ENCODE data around the gene TYK2.
A peak's percentile ranks its signal among the peaks of the same experiment; 100 is the strongest.
"Not testable (repeated sequence)": the region's sequence is repeated elsewhere in the genome, so short reads cannot be mapped to it uniquely, and the experiment has no call there.

The TYK2 gene

DNA sequence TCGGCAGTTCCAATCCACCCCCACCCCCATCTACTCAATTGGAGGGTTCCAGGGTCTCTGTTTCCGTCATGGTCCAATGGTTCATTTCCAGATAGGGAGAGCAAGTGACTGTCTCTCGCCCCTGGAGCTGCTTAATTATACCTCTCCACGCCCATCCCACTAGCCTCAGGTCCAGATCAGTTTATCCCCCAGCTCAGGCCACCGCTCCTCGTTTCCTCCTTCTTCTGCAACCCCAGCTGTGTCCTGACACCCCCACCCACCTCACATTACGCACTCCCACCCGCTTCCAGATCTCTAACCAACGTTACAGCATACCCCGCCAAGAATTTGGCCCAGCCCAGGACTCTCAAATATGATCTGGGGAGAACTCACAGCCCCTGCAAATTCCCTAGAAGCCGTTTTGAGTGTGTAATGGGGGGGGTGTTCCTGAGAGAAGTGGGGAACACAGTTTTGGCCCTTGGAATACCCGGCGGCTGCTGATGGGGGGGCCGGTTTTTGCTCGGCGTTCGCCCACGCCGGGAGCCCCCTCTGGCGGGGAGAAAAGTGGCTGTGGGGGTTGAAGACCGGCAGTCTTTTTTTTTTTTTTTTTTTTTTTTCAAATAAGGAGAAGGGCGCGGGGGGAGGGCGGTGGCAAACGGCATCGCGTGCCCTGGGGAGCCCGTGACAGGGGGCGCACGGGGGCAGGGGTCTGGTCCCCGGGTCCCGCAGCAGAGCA is 38.3 kb upstream of the TYK2 start:
- Histone ChIP-seq H3K27me3 (ENCODE audit: control insufficient read depth, insufficient read depth, low read length) (peaks cover 85% of the 10 kb centered on the region), H3K9ac (ENCODE audit: low read length) (no peak overlapping the region)

GRCh38 chr19:10418235-10418484 is 37.8 kb upstream of the TYK2 start:
- Histone ChIP-seq H3K9me3 (ENCODE audit: control insufficient read depth, low read depth, low read length) (no peaks in the 10 kb centered on the region), H3K4me1 (ENCODE audit: control insufficient read depth, low read depth, low read length) (peaks cover 8% of the 10 kb centered on the region), H3K9ac (ENCODE audit: low read length) (no peak overlapping the region), H3K36me3 (ENCODE audit: control insufficient read depth, low read depth, low read length) (no peaks in the 10 kb centered on the region), H3K27ac (ENCODE audit: low read length) (no peak overlapping the region), H3K27me3 (ENCODE audit: control insufficient read depth, insufficient read depth, low read length) (peaks cover 80% of the 10 kb centered on the region), H3K4me3 (ENCODE audit: low read length) (peak overlapping the region; percentile 45)

More for the DNA sequence above, 38.3 kb upstream of the TYK2 start:
- H3K27ac ChIP-seq (ENCODE audit: low read length): no peak overlapping the region
- no peaks in the 10 kb centered on the region for H3K36me3 ChIP-seq (ENCODE audit: control insufficient read depth, low read depth, low read length)
- peaks cover 8% of the 10 kb centered on the region for H3K4me1 ChIP-seq (ENCODE audit: control insufficient read depth, low read depth, low read length)
- H3K9me3 ChIP-seq (ENCODE audit: control insufficient read depth, low read depth, low read length): no peaks in the 10 kb centered on the region
- H3K4me3 ChIP-seq (ENCODE audit: low read length): peak overlapping the region; percentile 45

DNA sequence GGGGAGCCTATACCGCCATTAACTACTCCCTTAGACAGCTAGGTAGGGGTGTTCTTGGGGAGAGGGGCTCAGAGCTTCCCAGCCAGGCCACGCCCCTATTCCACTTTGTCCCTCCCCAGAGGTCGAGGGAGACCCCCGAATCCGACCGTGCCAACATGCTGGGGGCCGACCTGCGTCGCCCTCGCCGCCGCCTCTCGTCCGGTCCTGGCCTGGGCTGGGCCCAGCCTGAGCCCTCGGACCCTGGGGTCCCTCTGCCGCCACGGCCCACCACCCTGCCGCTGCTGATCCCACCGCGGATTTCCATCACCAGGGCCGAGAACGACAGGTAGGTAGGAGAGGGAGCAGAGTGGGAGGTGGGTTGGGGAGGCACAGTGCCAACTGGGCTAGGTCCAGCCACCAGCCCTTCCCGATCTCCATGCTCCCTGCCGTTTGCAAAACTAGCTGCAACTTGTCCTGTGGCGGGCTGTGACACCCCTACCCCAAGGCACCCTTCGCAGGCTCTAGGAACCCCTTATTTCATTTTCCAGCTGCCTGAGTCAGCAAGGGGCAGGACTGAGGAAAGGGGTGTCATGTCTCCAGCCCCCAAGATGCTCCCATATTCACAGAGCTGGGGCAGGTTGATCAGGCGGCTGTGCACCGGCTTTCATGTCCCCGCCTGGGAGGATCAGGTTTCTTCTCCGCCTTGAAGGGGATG is 37.3 kb upstream of the TYK2 start:
- Histone ChIP-seq H3K9me3 (ENCODE audit: control insufficient read depth, low read depth, low read length) (no peaks in the 10 kb centered on the region), H3K27me3 (ENCODE audit: control insufficient read depth, insufficient read depth, low read length) (peaks cover 75% of the 10 kb centered on the region), H3K36me3 (ENCODE audit: control insufficient read depth, low read depth, low read length) (no peaks in the 10 kb centered on the region), H3K4me3 (ENCODE audit: low read length) (peak overlapping the region; percentile 45), H3K9ac (ENCODE audit: low read length) (no peak overlapping the region), H3K27ac (ENCODE audit: low read length) (no peak overlapping the region), H3K4me1 (ENCODE audit: control insufficient read depth, low read depth, low read length) (peaks cover 8% of the 10 kb centered on the region)

- Histone ChIP-seq H3K9me3 (ENCODE audit: control insufficient read depth, low read depth, low read length) (no peaks in the 10 kb centered on the region), H3K4me3 (ENCODE audit: low read length) (peak overlapping the region; percentile 51), H3K27me3 (ENCODE audit: control insufficient read depth, insufficient read depth, low read length) (peaks cover 65% of the 10 kb centered on the region), H3K4me1 (ENCODE audit: control insufficient read depth, low read depth, low read length) (peaks cover 8% of the 10 kb centered on the region), H3K36me3 (ENCODE audit: control insufficient read depth, low read depth, low read length) (no peaks in the 10 kb centered on the region), H3K9ac (ENCODE audit: low read length) (no peak overlapping the region), H3K27ac (ENCODE audit: low read length) (no peak overlapping the region)
Observed at GRCh38 chr19:10416380-10417257, 36.2 kb upstream of the TYK2 start.

DNA sequence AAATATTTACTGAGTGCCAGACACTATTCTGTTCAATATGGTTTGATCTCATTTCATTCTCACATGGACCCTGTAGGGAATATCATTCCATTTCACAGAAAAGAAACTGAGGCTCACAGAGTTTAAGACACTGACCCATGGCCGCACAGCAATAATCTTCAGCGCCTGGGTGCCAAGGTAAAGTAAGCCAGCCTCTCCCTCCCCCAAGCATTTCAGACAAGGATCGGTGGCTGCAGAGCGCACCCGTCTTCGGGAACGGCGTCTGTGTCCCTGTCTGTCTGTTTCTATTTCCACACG is 35.7 kb upstream of the TYK2 start:
- H3K27me3 ChIP-seq (ENCODE audit: control insufficient read depth, insufficient read depth, low read length): peaks cover 65% of the 10 kb centered on the region
- no peaks in the 10 kb centered on the region for H3K9me3 ChIP-seq (ENCODE audit: control insufficient read depth, low read depth, low read length)
- no peak overlapping the region for H3K27ac ChIP-seq (ENCODE audit: low read length)
- no peaks in the 10 kb centered on the region for H3K36me3 ChIP-seq (ENCODE audit: control insufficient read depth, low read depth, low read length)
- H3K4me1 ChIP-seq (ENCODE audit: control insufficient read depth, low read depth, low read length): peaks cover 8% of the 10 kb centered on the region
- H3K4me3 ChIP-seq (ENCODE audit: low read length): peak overlapping the region; percentile 51
- H3K9ac ChIP-seq (ENCODE audit: low read length): no peak overlapping the region

DNA sequence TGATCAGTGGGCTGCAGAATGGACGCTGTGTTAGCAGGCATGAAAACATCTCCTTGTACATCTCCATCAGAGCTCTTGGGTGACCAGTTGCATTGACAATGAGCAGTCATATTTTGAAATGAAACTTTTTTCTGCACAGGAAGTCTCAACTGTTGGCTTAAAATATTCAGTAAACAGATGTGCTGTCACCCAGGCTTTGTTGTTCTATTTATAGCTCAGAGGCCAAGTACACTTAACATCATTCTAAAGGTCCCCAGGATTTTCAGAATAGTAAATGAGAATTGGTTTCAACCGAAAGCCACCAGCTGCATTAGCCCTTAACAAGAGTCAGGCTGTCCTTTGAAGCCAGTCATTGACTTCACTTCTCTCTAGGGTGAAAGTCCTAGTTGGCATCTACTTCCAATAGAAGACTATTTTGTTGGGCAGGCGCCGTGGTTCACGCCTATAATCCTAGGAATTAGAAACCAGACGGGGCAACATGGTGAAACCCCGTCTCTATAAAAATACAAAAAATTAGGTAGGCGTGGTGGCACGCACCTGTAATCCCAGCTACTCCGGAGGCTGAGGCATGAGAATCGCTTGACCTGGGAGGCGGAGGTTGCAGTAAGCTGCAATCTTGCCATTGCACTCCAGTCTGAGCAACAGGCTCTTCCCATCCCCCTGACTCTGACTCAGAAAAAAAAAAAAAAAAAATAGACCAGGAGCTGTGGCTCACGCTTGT is 32.0 kb upstream of the TYK2 start:
- Histone ChIP-seq H3K9ac (ENCODE audit: low read length) (no peak overlapping the region), H3K4me1 (ENCODE audit: control insufficient read depth, low read depth, low read length) (no peaks in the 10 kb centered on the region), H3K27me3 (ENCODE audit: control insufficient read depth, insufficient read depth, low read length) (peaks cover 39% of the 10 kb centered on the region)

DNA sequence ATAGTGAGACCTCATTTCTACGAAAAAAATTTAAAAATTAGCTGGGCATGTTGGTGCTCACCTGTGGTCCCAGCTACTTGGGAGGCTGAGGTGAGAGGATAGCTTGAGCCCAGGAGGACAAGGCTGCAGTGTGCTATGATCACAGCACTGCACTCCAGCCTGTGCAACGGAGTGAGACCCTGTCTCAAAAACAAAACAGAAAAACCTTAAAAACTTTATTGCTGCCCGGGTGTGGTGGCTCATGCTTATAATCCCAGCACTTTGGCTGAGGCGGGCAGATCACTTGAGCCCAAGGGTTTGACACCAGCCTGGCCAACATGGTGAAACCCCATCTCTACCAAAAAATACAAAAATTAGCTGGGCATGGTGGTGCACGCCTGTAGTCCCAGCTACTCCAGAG is 30.9 kb upstream of the TYK2 start:
- not testable (repeated sequence) for H3K27ac ChIP-seq (ENCODE audit: low read length); H3K9ac ChIP-seq (ENCODE audit: low read length); H3K9me3 ChIP-seq (ENCODE audit: control insufficient read depth, low read depth, low read length); H3K4me3 ChIP-seq (ENCODE audit: low read length); H3K4me1 ChIP-seq (ENCODE audit: control insufficient read depth, low read depth, low read length); H3K36me3 ChIP-seq (ENCODE audit: control insufficient read depth, low read depth, low read length)
- peaks cover 38% of the 10 kb centered on the region for H3K27me3 ChIP-seq (ENCODE audit: control insufficient read depth, insufficient read depth, low read length)

More for the DNA sequence above, 32.0 kb upstream of the TYK2 start:
- Histone ChIP-seq H3K4me3 (ENCODE audit: low read length) (no peak overlapping the region), H3K36me3 (ENCODE audit: control insufficient read depth, low read depth, low read length) (no peaks in the 10 kb centered on the region), H3K27ac (ENCODE audit: low read length) (no peak overlapping the region), H3K9me3 (ENCODE audit: control insufficient read depth, low read depth, low read length) (no peaks in the 10 kb centered on the region)

GRCh38 chr19:10408511-10409283 is 28.3 kb upstream of the TYK2 start:
- no peak overlapping the region for H3K9ac ChIP-seq (ENCODE audit: low read length)

GRCh38 chr19:10407096-10407495 is 26.7 kb upstream of the TYK2 start:
- Histone ChIP-seq H3K27ac (ENCODE audit: low read length) (no peak overlapping the region), H3K9ac (ENCODE audit: low read length) (no peak overlapping the region), H3K4me1 (ENCODE audit: control insufficient read depth, low read depth, low read length) (peaks cover 4% of the 10 kb centered on the region), H3K4me3 (ENCODE audit: low read length) (no peak overlapping the region), H3K27me3 (ENCODE audit: control insufficient read depth, insufficient read depth, low read length) (peaks cover 44% of the 10 kb centered on the region), H3K36me3 (ENCODE audit: control insufficient read depth, low read depth, low read length) (no peaks in the 10 kb centered on the region), H3K9me3 (ENCODE audit: control insufficient read depth, low read depth, low read length) (no peaks in the 10 kb centered on the region)

More at GRCh38 chr19:10408511-10409283, 28.3 kb upstream of the TYK2 start:
- no peak overlapping the region for H3K27ac ChIP-seq (ENCODE audit: low read length)
- H3K4me3 ChIP-seq (ENCODE audit: low read length): no peak overlapping the region
- peaks cover 4% of the 10 kb centered on the region for H3K4me1 ChIP-seq (ENCODE audit: control insufficient read depth, low read depth, low read length)
- H3K36me3 ChIP-seq (ENCODE audit: control insufficient read depth, low read depth, low read length): no peaks in the 10 kb centered on the region
- H3K27me3 ChIP-seq (ENCODE audit: control insufficient read depth, insufficient read depth, low read length): peaks cover 44% of the 10 kb centered on the region
- H3K9me3 ChIP-seq (ENCODE audit: control insufficient read depth, low read depth, low read length): no peaks in the 10 kb centered on the region

DNA sequence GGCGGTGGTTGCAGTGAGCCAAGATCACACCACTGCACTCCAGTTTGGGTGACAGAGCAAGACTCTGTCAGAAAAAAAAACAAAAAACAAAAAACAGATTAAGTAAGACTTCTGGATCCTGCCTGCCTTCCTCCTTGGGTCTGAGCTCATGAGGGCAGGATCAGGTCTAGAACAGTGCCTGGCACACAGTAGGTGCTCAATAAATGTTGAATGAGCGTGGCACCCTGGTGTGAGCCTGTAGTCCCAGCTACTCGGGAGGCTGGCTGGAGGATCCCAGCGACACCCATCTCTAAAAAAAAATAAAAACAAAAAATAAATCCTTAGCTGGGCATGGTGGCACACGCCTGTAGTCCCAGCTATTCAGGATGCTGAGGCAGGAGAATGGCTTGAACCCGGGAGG is 25.8 kb upstream of the TYK2 start:
- Histone ChIP-seq H3K4me3 (ENCODE audit: low read length) (no peak overlapping the region), H3K27me3 (ENCODE audit: control insufficient read depth, insufficient read depth, low read length) (peaks cover 40% of the 10 kb centered on the region), H3K9ac (ENCODE audit: low read length) (no peak overlapping the region), H3K4me1 (ENCODE audit: control insufficient read depth, low read depth, low read length) (peaks cover 4% of the 10 kb centered on the region), H3K36me3 (ENCODE audit: control insufficient read depth, low read depth, low read length) (no peaks in the 10 kb centered on the region), H3K9me3 (ENCODE audit: control insufficient read depth, low read depth, low read length) (no peaks in the 10 kb centered on the region), H3K27ac (ENCODE audit: low read length) (no peak overlapping the region)
